Occipital lobe (tissue), 2 donors: ENCODE measurements around the gene FAM53A. TPM values are rescaled to one million over a fixed set of nuclear protein-coding genes. Genes with fewer than 3 reads are reported as not detected.
"Not testable (repeated sequence)": the region's sequence is repeated elsewhere in the genome, so short reads cannot be mapped to it uniquely, and the experiment has no call there.

ENCODE experiments used
- DNase-seq: peaks from one replicate; lab custom pipeline; 2025; lab: John Stamatoyannopoulos, UW
- total RNA-seq: library from RNA; depleted of rRNA; stranded (reverse); fragments of >200 nt; gene quantifications from one replicate; pipeline ENCODE4 v1.2.3, GENCODE V29; 2014

Gene FAM53A
- total RNA-seq, 1 donor from 2014 or later: 0.78 TPM

DNA sequence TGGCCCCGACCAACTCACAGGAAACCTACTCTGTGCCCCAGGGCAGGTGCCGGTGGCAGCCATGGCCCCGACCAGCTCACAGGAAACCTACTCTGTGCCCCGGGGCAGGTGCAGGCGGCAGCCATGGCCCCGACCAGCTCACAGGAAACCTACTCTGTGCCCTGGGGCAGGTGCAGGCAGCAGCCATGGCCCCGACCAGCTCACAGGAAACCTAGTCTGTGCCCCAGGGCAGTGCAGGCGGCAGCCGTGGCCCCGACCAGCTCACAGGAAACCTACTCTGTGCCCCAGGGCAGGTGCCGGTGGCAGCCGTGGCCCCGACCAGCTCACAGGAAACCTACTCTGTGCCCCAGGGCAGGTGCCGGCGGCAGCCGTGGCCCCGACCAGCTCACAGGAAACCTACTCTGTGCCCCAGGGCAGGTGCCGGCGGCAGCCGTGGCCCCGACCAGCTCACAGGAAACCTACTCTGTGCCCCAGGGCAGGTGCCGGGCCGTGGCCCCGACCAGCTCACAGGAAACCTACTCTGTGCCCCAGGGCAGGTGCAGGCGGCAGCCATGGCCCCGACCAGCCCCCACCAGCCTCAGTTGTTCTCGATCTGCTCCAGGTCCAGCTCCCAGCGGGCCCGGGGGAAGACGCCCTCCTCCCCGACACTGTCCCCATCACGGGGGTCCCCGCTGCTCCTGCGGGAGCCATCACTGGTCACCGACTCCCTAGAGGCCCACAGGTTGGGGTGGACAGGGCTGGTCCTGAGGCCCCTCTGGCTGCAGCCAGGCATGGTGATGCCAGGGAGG, 43.2 kb downstream of the FAM53A start:
- not testable (repeated sequence) for DNase-seq

DNA sequence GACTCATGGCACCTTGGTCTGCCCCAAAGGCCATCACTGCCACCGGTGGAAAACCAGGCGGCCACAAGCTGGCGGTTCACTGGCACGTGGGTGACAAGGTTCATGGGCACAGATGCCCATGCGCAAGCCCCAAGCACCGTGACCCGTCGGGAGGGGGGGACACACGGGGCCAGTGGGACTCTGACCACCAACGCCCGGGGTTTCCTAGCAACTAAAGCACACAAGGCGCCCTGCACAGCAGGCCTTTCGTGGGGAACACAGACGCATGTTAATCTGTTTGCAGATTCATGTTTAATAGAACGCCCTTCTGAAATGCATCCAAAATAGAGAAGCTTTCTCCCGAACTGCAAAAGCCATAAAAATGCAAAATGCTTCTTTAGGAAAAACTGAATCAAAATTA, 43.9 kb downstream of the FAM53A start:
- DNase-seq: no peak

DNA sequence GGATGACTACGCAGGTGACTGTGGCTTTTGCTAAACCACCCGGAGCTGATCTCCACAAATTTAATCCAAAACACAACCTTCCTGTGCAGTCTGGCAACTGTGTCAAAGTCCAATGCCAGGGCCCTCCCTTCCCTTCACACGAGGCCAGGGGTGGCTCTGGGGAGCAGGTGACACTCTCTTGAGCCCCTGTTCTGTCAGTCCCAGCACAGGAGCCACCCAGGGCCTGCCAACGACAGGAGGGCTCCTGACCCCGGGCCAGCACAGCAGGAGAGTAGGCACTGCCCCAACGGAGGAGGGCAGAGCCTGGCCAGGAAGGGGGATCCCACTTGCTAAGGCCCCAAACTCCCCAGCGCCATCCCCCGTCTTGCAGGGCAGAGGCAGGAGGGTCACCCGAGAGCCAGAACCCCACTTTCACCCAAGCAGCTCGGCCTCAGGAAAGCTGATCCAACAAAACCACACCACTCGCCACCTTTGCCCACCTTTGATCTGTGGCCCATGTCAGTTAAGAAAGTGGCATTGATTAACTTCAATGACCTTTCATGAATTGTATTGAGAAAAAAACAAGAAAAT, 44.7 kb downstream of the FAM53A start:
- no peak for DNase-seq

DNA sequence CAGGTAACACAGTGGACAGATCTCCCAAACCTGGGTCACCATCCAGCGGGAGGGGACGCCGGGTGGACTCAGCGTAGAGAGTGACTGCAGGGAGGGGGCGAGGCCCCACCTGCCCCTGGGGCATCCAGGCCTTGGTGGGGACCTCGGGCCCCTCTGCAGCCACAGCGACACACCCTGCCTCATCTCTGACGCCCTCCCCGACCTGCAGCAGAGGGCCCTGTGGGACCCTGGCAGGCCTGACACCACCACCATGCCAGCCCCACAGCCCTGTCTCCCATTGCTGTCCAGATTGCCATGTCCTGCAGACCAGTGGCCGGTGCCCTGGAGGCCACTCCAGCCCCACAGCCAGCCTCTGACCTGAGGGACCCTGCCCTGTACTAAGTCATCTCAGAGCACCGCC, 45.2 kb downstream of the FAM53A start:
- DNase-seq: no peak

DNA sequence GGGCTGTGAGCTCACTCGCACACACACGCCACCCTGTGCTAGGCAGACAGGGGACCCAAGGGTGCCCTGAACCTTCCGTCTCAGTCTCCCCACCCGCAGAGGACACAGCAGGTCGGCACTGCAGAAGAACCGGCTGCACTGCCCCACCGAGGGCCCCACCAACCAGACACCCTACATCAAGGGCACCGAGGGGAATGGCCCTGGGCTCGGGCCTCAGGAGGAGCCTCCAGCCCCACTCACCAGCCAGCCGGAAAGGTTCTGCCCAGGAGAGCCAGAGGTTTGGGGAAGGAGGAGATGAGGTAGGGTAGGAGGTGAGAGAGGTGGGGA, 45.9 kb downstream of the FAM53A start:
- no peak for DNase-seq

DNA sequence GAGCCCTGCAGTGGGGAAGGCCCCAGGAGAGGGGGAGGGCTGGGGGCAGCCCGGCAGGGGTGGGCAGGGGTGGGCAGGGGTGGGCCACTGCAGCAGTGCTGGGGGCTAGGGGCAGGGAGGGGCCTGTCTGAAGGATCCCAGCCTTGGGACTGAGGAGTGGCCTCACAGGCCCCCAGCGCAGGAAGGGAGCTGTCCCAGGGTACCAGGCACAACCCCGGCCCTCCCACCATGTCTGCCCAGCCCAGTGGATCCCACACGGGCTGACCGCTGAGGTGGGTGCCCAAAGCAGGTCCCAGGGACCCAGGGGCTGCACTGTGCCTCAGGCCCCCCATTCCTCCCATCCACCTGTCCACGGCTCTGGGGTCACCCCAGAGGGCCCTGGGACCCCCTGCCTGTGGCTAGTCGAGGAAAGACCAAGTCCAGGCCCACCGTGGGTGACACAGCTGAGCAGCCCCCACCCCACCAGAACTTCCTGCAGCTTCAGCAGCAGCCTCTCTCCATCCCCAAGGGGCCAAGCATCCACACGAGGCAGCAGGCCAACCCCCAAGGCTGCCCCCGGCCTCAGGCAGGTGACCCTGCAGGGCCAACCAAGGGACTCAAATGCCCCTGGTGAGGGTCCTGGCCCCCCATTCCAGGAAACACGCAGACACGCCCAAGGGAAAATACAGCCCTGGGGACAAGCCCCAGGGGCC, 46.4 kb downstream of the FAM53A start:
- no peak for DNase-seq

DNA sequence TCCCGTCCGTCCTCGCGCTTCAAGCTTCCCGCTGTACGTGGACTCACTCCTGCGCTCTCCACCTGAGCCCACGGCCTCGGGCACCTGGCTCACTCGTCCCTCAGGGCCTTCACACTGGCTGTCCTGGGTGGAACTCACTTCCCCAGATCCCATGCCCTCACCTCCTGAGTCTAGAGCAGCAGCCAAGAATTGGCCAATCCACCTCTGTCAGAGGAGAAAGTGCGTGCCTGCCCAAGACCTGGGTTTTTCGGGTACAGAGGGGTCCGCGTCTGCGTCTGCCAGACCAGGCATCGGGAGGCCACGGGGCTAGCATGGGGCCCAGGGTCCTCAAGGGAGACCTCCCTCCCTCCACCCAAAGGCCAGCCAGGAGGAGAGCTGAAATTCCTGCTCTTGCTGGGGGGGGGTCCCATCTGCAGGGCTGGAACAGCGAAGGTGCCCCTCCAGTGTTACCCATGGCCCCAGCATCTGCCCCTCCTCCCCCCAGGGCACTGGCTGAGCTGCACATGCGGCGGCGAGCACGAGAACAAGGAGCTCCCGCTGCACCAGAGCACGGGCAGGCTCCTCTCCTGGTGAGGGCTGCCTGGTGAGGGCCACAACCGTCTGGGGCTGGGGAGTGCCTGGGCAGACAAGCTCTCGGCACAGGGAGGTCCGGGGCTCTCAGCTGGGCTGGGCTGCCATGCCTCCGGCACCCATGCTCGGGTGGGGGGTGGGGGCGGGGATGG, 47.5 kb downstream of the FAM53A start:
- DNase-seq: no peak

DNA sequence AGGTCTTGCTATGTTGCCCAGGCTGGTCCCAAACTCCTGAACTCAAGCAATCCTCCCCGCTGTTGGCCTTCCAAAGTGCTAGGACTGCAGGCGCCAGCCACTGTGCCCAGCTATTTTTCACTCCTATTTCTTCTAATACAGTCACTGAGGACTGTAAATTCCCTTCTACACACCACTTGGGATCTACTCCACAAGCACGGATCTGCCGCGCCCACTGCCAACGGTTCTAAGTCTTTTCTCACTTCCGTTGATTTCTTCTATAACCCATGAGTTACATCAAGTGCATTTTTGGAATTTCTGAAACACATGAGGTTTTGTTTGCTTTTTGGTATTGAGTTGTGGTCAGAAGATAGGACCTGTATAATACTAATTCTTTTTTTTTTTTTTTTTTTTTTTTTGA, 48.6 kb downstream of the FAM53A start:
- no peak for DNase-seq

DNA sequence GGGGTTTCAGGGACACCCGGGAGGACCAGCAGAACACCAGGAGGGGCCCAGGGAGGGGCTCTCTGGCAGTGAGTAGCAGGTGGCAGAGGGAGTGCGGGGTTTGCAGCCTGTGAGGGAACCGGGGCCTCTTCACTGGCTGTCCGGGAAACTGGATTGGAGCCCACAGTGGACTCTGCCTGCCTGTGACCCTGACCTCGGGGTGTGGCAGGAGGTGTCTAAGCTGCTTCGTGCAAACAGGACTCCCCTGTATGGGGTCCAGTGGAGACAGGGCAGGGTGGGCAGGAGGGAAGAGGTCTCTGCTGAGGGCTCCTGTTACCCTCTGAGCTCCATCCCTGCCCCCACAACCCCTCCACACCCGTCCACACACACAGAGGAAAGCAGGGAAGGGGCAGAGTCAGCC, 50.1 kb downstream of the FAM53A start:
- no peak for DNase-seq

DNA sequence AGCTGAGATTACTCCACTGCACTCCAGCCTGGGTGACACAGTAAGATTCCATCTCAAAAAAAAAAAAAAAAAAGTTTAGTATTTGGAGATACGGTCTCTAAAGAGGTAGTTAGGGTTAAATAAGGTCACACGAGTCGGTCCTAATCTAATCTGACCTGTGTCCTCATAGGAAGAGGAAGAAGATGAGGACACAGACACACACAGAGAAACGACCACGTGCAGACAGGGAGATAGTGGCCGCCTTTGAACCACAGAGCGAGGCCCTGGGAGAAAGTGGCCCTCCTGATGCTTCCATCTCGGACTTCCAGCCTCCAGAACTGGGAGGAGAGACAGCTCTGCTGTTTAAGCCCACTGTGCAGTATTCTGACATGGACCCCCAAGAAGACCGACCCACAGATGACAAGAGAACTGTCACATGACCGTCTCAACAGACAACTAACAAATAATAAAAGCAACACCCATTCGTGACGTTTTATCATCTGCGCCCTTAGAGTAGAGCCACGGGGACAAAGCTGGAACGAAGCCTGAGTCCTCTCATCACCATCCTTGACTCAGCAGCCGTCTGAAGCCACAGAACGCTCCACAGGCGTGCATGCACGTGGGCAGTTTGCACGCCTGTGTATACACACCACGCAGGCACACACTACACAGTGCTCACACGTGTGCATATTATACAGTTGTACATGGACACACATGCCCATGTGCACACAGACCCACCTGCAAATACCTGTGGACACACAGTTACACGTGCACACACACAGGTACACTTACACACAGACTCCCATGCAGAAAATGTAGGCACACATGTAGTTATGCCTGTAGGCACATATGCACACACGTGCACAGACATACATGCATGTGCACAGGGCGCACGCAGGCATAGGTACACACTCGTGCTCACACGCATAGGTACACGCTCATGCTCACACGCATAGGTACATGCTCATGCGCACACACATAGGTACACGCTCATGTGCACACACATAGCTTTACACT, 51.7 kb downstream of the FAM53A start:
- DNase-seq: no peak

DNA sequence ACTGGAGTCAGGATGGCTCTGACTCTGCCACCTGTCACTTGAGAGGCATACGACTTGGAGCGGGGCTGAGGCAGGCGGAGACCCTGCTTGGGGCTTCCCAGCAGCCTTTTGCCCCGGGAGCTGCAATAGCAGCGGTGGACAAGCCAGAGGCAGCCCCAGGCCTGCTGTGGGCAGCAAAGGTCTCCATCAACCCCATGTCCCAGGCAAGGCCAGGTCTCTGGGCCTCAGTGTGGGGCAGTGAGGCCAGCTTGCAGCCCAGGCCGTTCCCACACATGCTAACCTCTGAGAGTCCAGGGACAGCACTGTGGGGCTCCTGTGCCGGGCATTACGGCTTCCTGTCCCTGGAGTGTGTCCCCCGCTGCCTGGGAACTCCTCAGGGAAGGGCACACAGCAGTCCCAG, 53.0 kb downstream of the FAM53A start:
- DNase-seq: no peak

DNA sequence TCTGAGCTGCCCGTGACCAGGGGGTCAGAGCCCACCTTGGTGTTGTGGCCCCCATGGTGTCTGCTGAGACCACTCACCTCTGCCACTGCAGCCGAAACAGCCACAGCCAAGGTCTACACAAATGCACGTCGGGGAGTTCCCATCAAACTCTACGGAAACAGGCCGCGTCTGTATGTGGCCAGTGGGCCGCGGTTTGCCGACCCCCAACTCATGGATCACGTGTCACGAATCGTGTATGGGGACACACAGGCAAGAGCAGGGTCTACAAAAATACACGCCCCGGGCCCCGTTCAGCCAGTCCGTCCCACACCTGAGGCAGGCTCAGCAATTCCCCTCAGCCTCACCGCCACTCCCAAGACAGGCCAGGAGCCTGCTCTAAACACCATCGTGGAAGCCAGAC, 53.8 kb downstream of the FAM53A start:
- no peak for DNase-seq

DNA sequence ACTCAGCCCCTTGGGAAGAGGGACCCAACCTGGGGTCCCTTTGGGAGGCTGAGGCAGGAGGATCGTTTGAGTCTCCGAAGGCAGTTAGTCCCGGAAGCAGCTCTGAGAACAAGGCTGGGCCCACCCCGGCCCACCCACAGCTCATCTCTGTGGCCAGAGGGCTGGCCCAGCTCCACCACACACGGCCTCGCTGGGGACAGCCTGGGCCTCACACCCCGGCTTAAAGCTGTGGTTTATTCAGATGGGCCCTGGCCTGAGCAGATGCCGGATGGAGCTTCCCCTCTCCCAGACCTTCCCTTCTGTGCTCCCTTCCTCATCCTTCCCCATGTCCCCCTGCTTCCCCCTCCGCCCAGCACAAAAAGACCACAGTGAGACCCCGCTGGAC, 54.4 kb downstream of the FAM53A start:
- no peak for DNase-seq

DNA sequence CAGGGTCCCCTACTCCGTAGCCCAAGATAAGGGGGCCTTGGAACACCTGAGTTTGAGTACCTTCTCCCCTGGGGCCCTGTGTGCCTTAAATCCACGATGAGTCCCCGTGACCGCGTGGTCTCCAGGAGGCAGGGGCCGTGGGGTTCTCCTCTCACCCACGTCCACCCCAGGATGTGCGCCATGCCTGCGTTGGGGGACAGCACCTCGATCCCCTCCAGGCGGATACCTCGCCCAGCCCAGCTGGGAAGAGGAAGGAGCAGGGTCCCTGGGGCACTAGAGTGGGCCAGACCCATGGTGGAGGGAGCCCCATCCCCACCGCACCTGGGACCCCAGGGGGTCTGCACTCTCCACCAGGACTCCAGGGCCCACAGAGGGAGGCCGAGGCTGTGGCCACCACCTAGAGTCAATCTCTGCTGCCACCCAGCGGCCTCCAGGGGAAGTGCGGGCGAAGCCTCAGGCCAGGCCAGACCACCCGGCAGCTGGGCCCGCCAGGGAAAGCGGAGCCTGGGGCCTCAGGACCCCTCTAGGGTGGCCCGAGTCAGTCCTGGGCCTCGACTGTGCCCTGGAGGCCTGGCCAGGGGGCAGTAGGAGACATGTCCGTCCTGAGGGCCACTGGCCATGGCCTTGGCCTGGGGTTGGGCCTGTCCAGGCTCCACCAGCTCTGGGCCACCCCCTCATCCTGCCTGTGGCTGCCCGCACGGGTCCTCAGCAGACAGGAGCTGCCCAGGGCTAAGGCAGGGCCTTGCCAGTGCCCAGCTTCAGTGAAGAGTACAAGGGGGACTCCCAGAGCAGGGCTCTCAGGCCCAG, 55.0 kb downstream of the FAM53A start:
- DNase-seq: peak; percentile 29

DNA sequence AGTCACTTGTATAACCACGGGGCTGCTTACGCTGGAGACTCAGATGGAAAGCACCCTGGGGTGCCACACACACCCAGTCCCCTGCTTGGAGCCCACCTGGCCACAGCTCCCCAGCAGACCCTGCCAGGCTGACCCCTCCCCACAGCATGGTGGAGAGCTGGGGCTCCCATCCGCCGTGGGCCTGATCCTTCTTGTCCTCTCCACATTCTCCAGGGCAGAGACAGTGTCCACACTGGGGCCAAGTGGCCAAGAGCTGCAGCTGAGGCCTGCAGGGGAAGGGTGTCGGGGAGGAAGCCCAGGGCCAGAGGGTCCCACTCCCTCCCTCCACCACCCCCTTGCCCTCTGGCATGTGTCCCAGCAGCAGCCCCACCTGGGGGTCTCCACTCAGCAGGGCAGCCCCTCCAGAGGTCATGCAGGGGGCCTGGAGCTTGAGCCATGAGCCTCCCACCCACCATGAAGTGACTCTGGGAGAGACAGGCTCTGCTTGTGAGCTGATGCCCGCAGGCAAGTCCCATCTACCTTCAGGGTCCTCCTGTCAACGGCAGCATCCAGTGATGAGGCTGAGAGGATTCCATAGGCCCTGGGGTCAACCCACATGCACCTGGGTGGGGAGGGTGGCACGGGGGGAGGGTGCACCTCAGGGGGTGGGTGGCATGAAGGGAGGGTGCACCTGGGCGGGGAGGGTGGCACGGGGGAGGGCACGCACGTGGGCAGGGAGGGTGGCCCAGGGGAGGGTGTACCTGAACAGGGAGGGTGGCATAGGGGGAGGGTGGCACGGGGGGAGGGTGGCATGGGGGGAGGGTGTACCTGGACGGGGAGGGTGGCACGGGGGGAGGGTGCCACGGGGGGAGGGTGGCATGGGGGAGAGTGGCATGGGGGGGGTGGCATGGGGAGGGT, 56.4 kb downstream of the FAM53A start:
- DNase-seq: no peak

DNA sequence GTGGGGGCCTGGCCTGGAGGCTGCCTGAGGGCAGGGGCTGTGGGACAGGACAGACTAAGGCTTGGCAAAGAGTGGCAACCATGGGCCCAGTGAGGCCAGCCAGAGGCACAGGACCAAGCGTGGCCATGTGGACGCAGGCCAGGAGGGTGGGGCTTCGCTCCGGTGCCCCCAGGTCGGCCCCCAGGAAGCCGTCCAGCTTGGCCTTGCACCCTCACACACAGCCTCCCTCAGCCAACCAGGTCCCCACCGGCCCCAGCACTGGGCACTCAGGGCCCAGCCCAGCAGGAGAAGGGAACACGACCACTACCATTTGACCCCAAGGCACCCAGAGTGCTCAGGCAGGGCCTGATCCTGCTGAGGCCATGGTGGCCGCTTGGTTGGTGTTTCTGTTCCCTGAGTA, 57.2 kb downstream of the FAM53A start:
- DNase-seq: no peak

DNA sequence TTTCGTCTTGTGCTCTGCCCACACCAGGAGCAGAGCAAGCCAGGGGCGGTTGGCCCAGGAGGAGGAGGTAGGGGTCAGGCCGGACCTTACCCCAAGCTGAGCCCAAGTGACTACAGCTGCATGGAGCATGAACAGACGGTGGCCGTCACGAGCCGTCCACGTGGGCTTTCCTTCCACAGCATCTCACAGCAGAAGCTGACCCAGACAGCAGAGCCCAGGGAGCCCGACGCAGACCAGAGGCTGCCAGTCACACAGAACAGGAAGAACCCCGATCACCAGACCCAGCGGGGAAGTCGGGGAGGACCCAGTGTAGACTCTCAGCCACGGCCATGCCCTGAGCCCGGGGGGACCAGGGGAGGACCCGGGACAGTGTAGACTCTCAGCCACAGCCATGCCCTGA, 58.0 kb downstream of the FAM53A start:
- no peak for DNase-seq

DNA sequence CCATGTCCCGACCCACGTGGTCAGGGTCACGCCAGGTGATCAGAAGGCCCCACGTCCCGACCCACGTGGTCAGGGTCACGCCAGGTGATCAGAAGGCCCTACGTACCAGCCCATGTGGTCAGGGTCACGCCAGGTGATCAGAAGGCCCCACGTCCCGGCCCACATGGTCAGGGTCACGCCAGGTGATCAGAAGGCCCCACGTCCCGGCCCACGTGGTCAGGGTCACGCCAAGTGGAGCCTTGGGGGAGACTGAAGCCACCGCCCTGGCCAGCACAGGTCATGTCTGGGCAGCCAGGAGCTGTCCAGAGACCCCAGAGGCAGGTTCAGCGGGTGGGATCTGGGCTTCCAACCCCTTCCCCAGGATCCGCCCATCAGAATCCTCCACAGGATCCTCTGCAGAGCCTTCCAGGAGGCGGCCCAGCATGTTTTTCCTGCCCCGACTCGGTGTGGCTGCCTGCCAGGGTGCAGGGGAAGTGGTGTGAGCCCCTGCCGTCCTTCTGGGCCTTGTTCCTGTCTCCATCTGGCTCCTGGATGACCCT, 58.4 kb downstream of the FAM53A start:
- DNase-seq: no peak

DNA sequence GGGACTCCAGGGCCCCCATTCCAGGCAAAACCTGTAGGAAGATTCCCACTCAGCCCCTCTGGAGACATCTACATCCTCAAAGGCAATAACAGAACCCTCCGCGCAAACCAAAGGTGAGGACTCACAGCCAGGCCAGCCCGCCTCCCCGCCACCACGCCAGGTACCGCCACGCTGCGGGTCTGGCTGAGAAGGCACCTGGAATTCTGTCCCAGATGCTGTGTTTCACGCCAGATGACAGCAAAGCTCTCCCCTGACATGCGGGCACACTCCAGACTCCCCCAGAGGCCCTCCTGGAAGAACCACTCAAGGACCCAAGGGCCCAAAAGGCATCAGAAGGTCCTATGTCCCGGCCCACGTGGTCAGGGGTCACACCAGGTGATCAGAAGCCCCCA, 59.6 kb downstream of the FAM53A start:
- no peak for DNase-seq
